ENCODE measurements around the gene YIF1A. TPM values are rescaled to one million over a fixed set of nuclear protein-coding genes. Genes with fewer than 3 reads are reported as not detected.
A peak's percentile ranks its signal among the peaks of the same experiment; 100 is the strongest.

YIF1A gene
- total RNA-seq, 1 experiment from 2014 or later, result 64.3 TPM

DNA sequence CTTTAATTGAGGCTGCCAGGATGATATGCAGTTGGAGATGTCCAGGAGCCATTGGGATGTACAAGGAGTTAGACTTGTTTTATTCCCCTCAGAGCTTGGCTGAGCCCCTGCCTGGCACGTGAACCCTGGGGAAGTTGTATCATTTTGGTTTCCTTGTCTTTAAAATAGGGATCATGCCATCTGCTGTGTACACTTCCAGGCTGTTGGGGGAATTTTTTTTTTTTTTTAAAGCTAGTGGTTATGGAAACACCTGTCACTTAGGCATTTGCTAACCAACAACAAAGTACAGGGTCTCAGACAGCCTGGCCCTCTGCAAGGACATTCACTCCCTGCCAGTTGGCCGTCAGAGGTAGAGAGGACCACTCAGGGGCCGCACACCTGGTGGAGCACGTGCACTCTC lies 29.0 kb downstream of the YIF1A start:
- no CpG with 5 or more reads among the region's 4 CpGs for WGBS (ENCODE audit: extremely low coverage, insufficient read length, low lambda C conversion rate)
- no peak overlapping the region for H2AFZ ChIP-seq (ENCODE audit: low read length)
- H2BK120ac ChIP-seq (ENCODE audit: low read depth, low read length, poor library complexity, severe bottlenecking), result no peak overlapping the region
- Mint-ChIP-seq H3K27me3 (ENCODE audit: low read depth) (peaks cover 3% of the 10 kb centered on the region; the same call in 1 of the 2 replicates), H3K4me1 (peaks cover 17 to 21% of the 10 kb centered on the region in 2 experiments), H3K9me3 (peaks cover 0 to 2% of the 10 kb centered on the region in 2 experiments; a peak in 1 of 5 replicates), H3K36me3 (ENCODE audit: insufficient read depth in 1 of 3, low read depth in 3 of 3) (peaks cover 22 to 58% (median 58%) of the 10 kb centered on the region in 3 experiments), H3K4me3 (peak overlapping the region; percentile 84 to 94; a peak in 3 of 5 replicates), H3K27ac (no peak overlapping the region; a peak in 1 of 7 replicates)
- H4K20me1 ChIP-seq (ENCODE audit: control insufficient read depth, insufficient read depth, insufficient read length), result peaks cover 2% of the 10 kb centered on the region
- H3T11ph ChIP-seq (ENCODE audit: low read length), result no peak overlapping the region
- H3K79me1 ChIP-seq (ENCODE audit: insufficient read depth, low read depth, low read length, poor library complexity, severe bottlenecking), result no peaks in the 10 kb centered on the region
- no peak overlapping the region for H2BK20ac ChIP-seq (ENCODE audit: low read depth, low read length, poor library complexity, severe bottlenecking)
- H3K9me3 ChIP-seq (ENCODE audit: control insufficient read depth, low read depth, low read length), result no peaks in the 10 kb centered on the region
- H2BK15ac ChIP-seq (ENCODE audit: low read depth, low read length), result no peak overlapping the region
- no peaks in the 10 kb centered on the region for H3K27me3 ChIP-seq (ENCODE audit: insufficient read depth, low read length)
- H4K5ac ChIP-seq (ENCODE audit: insufficient read length, low read depth, low read length), result no peak overlapping the region
- H2BK5ac ChIP-seq (ENCODE audit: insufficient read length, low read length), result no peak overlapping the region
- no peak overlapping the region for H3K9ac ChIP-seq (ENCODE audit: extremely low read depth, insufficient read length, low read length)
- H3K4ac ChIP-seq (ENCODE audit: low read depth, low read length), result no peak overlapping the region
- H4K91ac ChIP-seq (ENCODE audit: insufficient read length, low read depth, low read length), result no peak overlapping the region
- no peak overlapping the region for H4K8ac ChIP-seq (replicated peaks; ENCODE audit: insufficient read length, low read depth, low read length)
- no peaks in the 10 kb centered on the region for H3K79me2 ChIP-seq (ENCODE audit: insufficient read depth, low read length)
- H2AK5ac ChIP-seq (ENCODE audit: insufficient read length, low read length), result no peak overlapping the region
- no peak overlapping the region for H3K14ac ChIP-seq (ENCODE audit: insufficient read depth, low read length)
- H3K56ac ChIP-seq (ENCODE audit: insufficient read length, low read depth, low read length), result no peak overlapping the region
- DNase-seq, result no peak
- peaks cover 8% of the 10 kb centered on the region for H3K23me2 ChIP-seq (ENCODE audit: insufficient read length, low read depth, low read length, poor library complexity, severe bottlenecking)
- H3K18ac ChIP-seq (ENCODE audit: insufficient read length, low read depth, low read length), result no peak overlapping the region
- no peak overlapping the region for H3K23ac ChIP-seq (ENCODE audit: insufficient read length, low read depth, low read length)
- no peak overlapping the region for H3K27ac ChIP-seq (ENCODE audit: insufficient read length, low read depth, low read length)
- no peaks in the 10 kb centered on the region for H3K4me1 ChIP-seq (ENCODE audit: insufficient read depth, low read length)
- TF ChIP-seq, protein P1, sequence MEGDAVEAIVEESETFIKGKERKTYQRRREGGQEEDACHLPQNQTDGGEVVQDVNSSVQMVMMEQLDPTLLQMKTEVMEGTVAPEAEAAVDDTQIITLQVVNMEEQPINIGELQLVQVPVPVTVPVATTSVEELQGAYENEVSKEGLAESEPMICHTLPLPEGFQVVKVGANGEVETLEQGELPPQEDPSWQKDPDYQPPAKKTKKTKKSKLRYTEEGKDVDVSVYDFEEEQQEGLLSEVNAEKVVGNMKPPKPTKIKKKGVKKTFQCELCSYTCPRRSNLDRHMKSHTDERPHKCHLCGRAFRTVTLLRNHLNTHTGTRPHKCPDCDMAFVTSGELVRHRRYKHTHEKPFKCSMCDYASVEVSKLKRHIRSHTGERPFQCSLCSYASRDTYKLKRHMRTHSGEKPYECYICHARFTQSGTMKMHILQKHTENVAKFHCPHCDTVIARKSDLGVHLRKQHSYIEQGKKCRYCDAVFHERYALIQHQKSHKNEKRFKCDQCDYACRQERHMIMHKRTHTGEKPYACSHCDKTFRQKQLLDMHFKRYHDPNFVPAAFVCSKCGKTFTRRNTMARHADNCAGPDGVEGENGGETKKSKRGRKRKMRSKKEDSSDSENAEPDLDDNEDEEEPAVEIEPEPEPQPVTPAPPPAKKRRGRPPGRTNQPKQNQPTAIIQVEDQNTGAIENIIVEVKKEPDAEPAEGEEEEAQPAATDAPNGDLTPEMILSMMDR (conservative IDR thresholded peaks at IDR 0.05), result no peak
- no peak overlapping the region for H3K4me2 ChIP-seq (ENCODE audit: insufficient read depth, insufficient read length, low read length)
- H2BK12ac ChIP-seq (ENCODE audit: insufficient read length, low read depth, low read length), result no peak overlapping the region

All from H9 (cell line).